ENCODE data around the gene CNRIP1. TPM values are rescaled to one million over a fixed set of nuclear protein-coding genes. Genes with fewer than 3 reads are reported as not detected.
A peak's percentile ranks its signal among the peaks of the same experiment; 100 is the strongest.

Gene CNRIP1
- total RNA-seq, 2 experiments from 2014 or later = not detected

GRCh38 chr2:68250652-68251186 lies 69.0 kb downstream of the CNRIP1 start:
- no peak for TF ChIP-seq EZH2phosphoT487 (IDR thresholded peaks at IDR 0.05; ENCODE audit: borderline replicate concordance, low read depth, low read length)
- no peak for TF ChIP-seq CTCF (conservative IDR thresholded peaks at IDR 0.05; ENCODE audit: low read length)
- H3K79me2 ChIP-seq (ENCODE audit: insufficient read depth, low read depth, low read length) = peaks cover 83% of the 10 kb centered on the region
- no peaks in the 10 kb centered on the region for H3K9me2 ChIP-seq (ENCODE audit: insufficient read depth, low read length)
- peak overlapping the region; percentile 89 for H3K27ac ChIP-seq (ENCODE audit: low read depth, low read length, poor library complexity, severe bottlenecking)
- peak overlapping the region; percentile 87 for H3K4me2 ChIP-seq (ENCODE audit: low read length)
- peaks cover 43% of the 10 kb centered on the region for H3K36me3 ChIP-seq (ENCODE audit: insufficient read depth, low read length)
- no peak for DNase-seq (ENCODE audit: low spot score)
- peaks cover 45% of the 10 kb centered on the region for H4K20me1 ChIP-seq (ENCODE audit: insufficient read depth, low read length)
- POLR2A ChIA-PET = interaction anchor here (0.6 to 1.2 kb wide), 4 partner anchors 30 to 161 kb away, joined by 3 to 5 read pairs (median 3); no protein-coding TSS in a partner anchor
- intact Hi-C loops (cut with micrococcal nuclease; ENCODE audit: unreplicated experiment) = loop anchor here (1.0 to 5.0 kb wide), 4 partner anchors 54 to 172 kb away; no protein-coding TSS in a partner anchor
- no peak overlapping the region for H2AFZ ChIP-seq (ENCODE audit: low read length)
- H3K9me3 ChIP-seq (ENCODE audit: low read length) = no peaks in the 10 kb centered on the region
- H3K4me1 ChIP-seq (ENCODE audit: insufficient read depth, low read length, poor library complexity, severe bottlenecking) = peaks cover 60% of the 10 kb centered on the region
- TSS peak; percentile 60 for BruUV-seq (replicated peaks)
- H3K4me3 ChIP-seq (ENCODE audit: low read depth, low read length, poor library complexity, severe bottlenecking) = peak overlapping the region; percentile 89
- CTCF ChIA-PET (ENCODE audit: unreplicated experiment) = interaction anchor here (1.1 kb wide), 1 partner anchor 22 kb away, joined by 3 read pairs; no protein-coding TSS in a partner anchor

DNA sequence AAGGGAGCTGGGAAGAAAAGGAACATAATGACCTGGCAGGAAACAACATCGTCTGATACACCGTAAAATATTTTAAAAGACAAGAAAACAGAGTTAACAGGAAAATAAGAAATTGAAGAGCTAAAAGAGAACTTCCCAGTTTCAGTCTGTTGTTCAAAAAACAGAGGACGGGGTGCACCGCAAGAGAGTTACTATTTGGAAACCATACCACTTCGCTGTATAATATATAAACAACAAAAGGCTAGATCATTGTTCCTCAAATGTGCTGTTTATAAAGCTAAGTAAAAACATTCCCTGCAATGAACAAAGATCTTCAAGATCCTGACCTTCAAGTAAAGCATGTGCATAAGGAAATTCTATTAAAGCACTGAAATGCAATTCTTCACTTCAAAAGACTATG lies 69.6 kb downstream of the CNRIP1 start:
- H3K4me2 ChIP-seq (ENCODE audit: low read length) = peak overlapping the region; percentile 87
- H3K36me3 ChIP-seq (ENCODE audit: insufficient read depth, low read length) = peaks cover 48% of the 10 kb centered on the region
- TF ChIP-seq EZH2phosphoT487 (IDR thresholded peaks at IDR 0.05; ENCODE audit: borderline replicate concordance, low read depth, low read length) (no peak), CTCF (conservative IDR thresholded peaks at IDR 0.05; ENCODE audit: low read length) (no peak)
- no peak overlapping the region for H2AFZ ChIP-seq (ENCODE audit: low read length)
- H3K9me3 ChIP-seq (ENCODE audit: low read length) = no peaks in the 10 kb centered on the region
- ChIA-PET CTCF (ENCODE audit: unreplicated experiment) (interaction anchor here (1.1 kb wide), 1 partner anchor 22 kb away, joined by 3 read pairs; no protein-coding TSS in a partner anchor), POLR2A (interaction anchor here (0.6 to 1.3 kb wide), 6 partner anchors 30 to 161 kb away, joined by 3 to 6 read pairs (median 3); no protein-coding TSS in a partner anchor)
- DNase-seq (ENCODE audit: low spot score) = peak; percentile 5
- BruUV-seq (replicated peaks) = no TSS peak
- intact Hi-C loops (cut with micrococcal nuclease; ENCODE audit: unreplicated experiment) = loop anchor here (5.0 kb wide), 2 partner anchors 112 to 172 kb away; no protein-coding TSS in a partner anchor
- H3K79me2 ChIP-seq (ENCODE audit: insufficient read depth, low read depth, low read length) = peaks cover 86% of the 10 kb centered on the region
- H3K4me3 ChIP-seq (ENCODE audit: low read depth, low read length, poor library complexity, severe bottlenecking) = peak overlapping the region; percentile 89
- peaks cover 49% of the 10 kb centered on the region for H4K20me1 ChIP-seq (ENCODE audit: insufficient read depth, low read length)
- no peaks in the 10 kb centered on the region for H3K9me2 ChIP-seq (ENCODE audit: insufficient read depth, low read length)
- peak overlapping the region; percentile 89 for H3K27ac ChIP-seq (ENCODE audit: low read depth, low read length, poor library complexity, severe bottlenecking)
- peaks cover 55% of the 10 kb centered on the region for H3K4me1 ChIP-seq (ENCODE audit: insufficient read depth, low read length, poor library complexity, severe bottlenecking)

DNA sequence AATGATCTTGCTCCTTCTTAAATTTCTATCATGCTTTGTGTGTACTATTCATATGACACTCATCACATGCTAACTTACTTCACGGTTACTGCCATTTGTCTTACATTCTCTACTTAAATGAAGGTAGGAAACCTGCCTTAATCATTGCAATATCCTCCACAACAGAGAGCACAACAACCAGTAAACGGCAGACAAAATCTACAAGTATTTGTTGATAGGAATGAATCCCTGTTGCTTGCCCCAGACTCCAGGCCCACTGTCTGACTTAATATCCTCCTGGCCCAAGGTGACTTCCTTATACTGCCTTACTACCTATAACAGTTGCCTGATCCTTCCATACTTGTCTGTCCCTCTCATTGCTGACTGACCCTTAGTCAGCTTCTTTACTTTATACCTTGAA lies 70.9 kb downstream of the CNRIP1 start:
- peaks cover 62% of the 10 kb centered on the region for H3K36me3 ChIP-seq (ENCODE audit: insufficient read depth, low read length)
- H3K9me2 ChIP-seq (ENCODE audit: insufficient read depth, low read length) = no peaks in the 10 kb centered on the region
- H3K4me2 ChIP-seq (ENCODE audit: low read length) = peak overlapping the region; percentile 87
- H4K20me1 ChIP-seq (ENCODE audit: insufficient read depth, low read length) = peaks cover 61% of the 10 kb centered on the region
- no peak overlapping the region for H2AFZ ChIP-seq (ENCODE audit: low read length)
- no TSS peak for BruUV-seq (replicated peaks)
- peaks cover 87% of the 10 kb centered on the region for H3K79me2 ChIP-seq (ENCODE audit: insufficient read depth, low read depth, low read length)
- DNase-seq (ENCODE audit: low spot score) = no peak
- peaks cover 48% of the 10 kb centered on the region for H3K4me1 ChIP-seq (ENCODE audit: insufficient read depth, low read length, poor library complexity, severe bottlenecking)
- intact Hi-C loops (cut with micrococcal nuclease; ENCODE audit: unreplicated experiment) = no loop called here
- CTCF ChIA-PET (ENCODE audit: unreplicated experiment) = no interaction called here
- no peak for TF ChIP-seq CTCF (conservative IDR thresholded peaks at IDR 0.05; ENCODE audit: low read length)
- TF ChIP-seq EZH2phosphoT487 (IDR thresholded peaks at IDR 0.05; ENCODE audit: borderline replicate concordance, low read depth, low read length) = no peak
- POLR2A ChIA-PET = interaction anchor here (0.7 to 1.3 kb wide), 3 partner anchors 20 to 519 kb away, joined by 3 to 6 read pairs (median 5); no protein-coding TSS in a partner anchor
- no peaks in the 10 kb centered on the region for H3K9me3 ChIP-seq (ENCODE audit: low read length)
- H3K4me3 ChIP-seq (ENCODE audit: low read depth, low read length, poor library complexity, severe bottlenecking) = peak overlapping the region; percentile 89
- no peak overlapping the region for H3K27ac ChIP-seq (ENCODE audit: low read depth, low read length, poor library complexity, severe bottlenecking)

All from OCI-LY7 (cell line).